HG03095 (cell line): ENCODE measurements around the gene OR4M1.
"Not testable (repeated sequence)": the region's sequence is repeated elsewhere in the genome, so short reads cannot be mapped to it uniquely, and the experiment has no call there.

ENCODE experiments used
- ATAC-seq: cut with Tn5 transposase; IDR thresholded peaks from one replicate; pipeline ENCODE4 v1.9.1; 2021; ENCODE audit warnings: moderate library complexity; ENCODE audit not compliant: unreplicated experiment

Gene OR4M1, protein sequence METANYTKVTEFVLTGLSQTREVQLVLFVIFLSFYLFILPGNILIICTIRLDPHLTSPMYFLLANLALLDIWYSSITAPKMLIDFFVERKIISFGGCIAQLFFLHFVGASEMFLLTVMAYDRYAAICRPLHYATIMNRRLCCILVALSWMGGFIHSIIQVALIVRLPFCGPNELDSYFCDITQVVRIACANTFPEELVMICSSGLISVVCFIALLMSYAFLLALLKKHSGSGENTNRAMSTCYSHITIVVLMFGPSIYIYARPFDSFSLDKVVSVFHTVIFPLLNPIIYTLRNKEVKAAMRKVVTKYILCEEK

DNA sequence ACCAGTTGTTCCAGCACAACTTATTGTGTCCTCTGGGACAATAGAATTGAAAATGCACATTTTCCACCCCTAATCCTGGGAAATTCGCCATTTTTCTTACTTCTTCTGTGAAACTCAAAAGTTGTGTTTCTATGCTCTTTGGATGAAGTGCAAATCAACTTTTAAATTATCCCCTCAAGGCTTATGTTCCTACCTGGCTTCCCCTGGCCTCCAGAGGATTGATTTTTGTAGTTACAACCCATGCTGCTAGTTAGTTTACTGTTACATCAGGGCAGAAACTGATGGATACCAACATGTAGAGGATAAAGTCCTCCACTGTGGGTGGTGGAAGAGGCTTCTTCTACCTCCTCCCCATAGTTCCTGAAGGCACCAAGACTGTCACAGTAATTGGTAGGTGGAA, at the start of gene OR4M1:
TSS of gene OR4M1 (plus strand) at position 301 of the 400 bp plus-strand sequence. CDS start 6,819 bp downstream, outside the sequence.
- ATAC-seq: not testable (repeated sequence)

DNA sequence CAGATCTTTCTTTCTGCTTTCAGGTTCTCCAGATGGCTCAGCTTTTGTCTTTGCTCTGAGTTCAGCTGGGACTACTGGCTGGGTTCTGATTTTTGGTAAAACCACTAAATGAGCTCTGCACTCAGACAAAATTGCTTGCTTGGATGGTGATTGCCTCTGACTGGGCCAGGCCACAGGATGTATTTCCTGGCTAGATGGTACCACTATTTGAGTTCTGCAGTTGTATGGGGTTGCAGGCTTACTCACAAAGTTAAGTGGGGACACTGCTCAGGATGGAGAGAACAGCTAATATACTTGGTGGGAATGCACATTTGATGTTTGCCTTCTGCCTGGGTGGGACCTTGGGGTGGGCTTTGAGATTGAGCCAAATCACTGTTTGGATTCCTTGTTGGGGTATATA, 43.9 kb upstream of the OR4M1 start:
- ATAC-seq: no peak

DNA sequence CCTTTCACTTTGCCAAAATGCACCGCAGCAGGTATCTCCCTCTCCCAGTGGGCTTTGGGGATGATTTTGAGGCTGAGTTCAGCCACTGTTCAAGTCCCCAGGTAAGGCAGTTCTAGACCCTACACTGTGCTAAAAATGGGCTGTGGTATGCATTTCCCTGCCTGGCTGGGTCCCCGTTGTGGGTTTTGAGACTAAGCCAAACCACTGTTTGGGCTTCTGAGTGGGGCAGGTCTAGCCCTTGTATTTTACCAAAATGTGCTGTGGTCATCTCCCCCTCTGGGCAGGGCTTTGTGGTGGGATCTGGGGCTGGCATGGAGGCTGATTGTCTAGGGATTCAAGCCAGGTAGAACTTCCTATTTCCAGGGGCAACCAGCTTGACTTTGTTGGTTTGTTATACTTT, 43.5 kb upstream of the OR4M1 start:
- no peak for ATAC-seq

DNA sequence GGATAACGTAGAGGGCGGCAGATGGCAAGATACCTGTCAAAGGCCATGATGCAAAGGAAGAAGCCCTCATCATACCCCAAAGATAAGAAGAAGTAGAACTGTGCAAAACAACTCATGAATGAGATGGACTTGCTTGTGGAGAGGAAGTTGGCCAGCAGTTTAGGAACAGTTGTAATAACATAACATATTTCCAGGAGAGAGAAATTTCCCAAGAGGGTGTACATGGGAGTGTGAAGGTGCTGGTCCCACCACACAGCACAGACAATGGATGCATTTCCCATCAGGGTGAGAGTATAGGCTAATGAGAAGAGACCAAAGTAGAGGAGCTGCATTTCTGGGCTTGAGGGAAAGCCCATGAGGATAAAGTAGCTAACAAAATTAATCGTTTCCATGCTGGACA, 39.4 kb upstream of the OR4M1 start:
- not testable (repeated sequence) for ATAC-seq

DNA sequence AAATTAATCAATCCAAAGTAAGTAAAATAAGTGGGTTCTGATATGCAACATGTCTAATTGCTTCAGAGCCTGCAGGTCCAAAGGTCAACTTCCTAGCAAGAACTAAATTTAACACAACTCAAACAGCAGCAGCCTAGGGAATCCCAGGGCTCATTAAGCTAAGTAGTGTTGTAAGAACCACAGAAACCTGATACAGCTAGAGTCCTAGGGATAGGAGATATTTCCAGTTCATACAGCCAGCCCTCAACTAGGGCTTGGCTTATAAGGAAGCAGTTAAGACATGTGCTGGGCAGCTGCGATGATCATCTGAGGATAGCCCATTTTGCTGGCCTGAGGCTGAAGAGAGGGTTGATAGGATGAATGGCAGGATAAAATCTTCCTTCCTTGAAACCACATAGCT, 30.0 kb upstream of the OR4M1 start, which contains the start of gene OR4Q3:
TSS of gene OR4Q3 (plus strand) at position 316 of the 400 bp plus-strand sequence.
- no peak for ATAC-seq

DNA sequence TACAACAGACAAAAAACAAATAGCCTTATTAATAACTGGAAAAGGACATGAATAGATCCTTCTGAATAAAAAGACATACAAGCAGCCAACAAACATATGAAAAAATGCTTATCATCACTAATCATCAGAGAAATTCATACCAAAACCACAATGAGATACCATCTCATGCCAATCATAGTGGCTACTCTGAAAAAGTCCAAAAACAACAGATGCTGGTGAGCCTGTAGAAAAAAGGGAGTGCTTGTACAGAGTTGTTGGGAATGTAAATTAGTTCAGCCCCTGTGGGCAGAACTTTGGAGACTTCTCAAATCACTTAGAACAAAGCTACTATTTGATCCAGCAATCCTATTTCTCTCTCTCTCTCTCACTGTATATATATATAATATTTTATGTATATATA, 21.0 kb upstream of the OR4M1 start:
- not testable (repeated sequence) for ATAC-seq

DNA sequence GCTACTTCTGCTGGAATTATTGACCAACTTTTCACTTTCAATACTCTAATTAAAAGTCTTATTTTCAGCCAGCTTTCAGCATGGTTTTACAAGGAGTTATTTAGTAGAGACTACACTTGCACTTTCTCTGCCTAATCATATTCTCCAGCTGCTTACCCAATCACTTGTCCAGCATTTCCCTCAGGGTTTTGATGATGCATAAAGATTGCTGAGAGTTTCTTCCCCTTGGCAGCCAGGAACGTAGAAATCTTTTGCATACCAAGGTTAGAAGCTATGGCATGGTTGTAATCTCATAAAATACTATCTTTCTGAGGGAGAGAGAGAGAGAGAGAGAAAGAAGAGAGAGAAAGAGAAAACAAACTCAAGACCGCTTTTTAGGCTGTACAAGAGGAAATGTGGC, 19.1 kb upstream of the OR4M1 start:
- ATAC-seq: no peak

DNA sequence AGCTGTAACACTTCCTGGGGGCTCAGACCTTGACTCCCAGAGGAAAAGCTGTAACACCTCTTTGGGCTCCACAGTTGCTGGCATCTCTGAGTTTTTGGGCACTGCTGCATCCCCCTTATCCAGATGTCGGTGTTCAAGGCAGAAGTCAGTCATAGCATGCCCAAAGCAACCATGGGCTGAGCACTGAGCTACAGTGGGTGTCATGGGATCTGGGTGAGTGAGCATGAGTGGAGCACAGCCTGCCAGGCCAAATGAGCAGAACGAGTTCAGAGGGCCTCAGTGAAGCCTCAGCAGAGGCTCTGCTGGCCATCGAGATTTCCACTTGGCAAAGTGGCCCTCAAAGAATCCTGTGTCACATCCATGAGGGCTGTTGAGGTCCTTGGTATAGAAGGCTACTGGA, 1.8 kb upstream of the OR4M1 start:
- ATAC-seq: not testable (repeated sequence)

DNA sequence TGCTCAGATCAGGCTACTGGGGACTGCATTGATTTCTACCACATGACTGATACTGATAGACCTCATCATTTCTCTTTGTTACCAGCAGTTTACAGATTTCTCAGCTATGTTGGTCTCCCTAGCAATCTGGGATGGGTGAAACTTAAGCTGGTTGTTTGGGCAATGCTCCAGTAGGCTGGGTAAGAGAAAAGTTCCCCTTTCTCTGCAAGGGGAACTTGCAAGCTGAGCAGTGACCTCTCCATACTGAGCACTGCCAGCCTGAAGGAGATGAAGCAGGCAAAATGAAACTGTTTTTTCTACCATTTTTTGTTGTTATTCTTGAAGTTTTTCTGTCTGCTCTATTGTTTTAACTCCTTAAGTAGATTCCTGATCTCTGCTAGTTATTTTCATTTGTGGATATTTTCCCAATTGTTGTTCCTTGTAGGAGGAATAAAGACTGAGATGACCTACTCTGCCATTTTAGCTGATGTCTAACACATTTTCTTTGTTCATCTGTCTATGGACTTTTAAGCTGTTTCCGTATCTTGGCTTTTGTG, 1.3 kb upstream of the OR4M1 start:
- ATAC-seq: no peak

DNA sequence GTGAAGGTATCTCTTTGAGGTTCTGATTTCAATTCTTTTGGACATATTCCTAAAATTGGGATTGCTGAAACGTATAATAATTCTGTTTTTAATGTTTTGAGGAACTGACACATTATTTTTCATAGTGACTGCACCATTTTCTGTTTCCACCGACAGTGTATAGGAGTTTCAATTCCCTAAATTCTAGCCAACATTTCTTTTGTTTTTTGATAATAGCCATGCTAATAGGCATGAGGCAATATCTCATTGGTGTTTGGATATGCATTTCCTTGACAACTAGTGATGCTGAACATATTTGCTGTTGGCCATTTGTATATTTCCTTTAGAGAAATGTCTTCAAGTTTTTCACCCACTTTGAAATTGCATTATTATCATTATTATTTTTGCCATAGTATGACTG, 850 bp upstream of the OR4M1 start:
- not testable (repeated sequence) for ATAC-seq

DNA sequence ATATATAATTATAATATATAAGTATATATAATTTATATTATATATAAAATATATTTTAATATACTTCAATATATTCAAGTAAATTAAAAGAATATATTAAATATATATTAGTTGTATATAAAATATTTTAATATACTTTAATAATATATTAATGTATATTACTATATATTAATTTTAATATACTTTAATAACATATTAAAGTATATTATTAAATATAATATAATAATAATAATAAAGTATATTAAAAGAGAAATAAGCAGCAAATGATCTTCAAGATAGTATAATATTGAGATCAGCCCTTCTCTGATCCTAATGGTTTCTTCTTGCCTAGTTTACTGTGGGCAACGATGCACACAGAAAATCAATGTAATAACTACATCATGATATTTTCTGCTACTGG, 2.3 kb downstream of the OR4M1 start:
- ATAC-seq: no peak

DNA sequence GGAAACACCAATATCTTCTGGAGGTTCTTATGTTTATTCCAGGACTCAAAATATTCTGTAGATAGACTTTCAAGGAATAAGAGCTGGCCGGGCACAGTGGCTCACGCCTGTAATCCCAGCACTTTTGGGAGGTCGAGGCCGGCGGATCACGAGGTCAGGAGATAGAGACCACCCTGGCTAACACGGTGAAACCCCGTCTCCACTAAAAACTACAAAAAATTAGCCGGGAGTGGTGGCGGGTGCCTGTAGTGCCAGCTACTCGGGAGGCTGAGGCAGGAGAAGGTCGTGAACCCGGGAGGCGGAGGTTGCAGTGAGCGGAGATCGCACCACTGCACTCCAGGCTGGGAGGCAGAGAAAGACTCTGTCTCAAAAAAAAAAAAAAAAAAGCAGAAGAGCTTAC, 12.5 kb downstream of the OR4M1 start:
- not testable (repeated sequence) for ATAC-seq

DNA sequence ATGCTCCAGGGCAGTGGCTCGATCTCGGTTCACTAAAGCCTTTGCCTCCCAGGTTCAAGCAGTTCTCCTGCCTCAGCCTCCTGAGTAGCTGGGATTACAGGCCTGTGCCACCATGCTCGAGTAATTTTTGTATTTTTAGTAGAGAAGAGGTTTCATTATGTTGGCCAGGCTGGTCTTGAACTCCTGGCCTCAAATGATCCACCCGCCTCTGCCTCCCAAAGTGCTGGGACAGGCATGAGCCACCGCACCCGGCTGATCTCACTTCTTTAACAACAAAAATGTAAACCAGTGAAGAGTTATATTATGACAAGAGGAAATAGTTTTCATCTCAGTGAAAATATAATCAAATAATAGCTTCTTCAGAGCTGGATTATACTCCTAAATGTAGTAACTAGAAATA, 14.0 kb downstream of the OR4M1 start:
- ATAC-seq: not testable (repeated sequence)

DNA sequence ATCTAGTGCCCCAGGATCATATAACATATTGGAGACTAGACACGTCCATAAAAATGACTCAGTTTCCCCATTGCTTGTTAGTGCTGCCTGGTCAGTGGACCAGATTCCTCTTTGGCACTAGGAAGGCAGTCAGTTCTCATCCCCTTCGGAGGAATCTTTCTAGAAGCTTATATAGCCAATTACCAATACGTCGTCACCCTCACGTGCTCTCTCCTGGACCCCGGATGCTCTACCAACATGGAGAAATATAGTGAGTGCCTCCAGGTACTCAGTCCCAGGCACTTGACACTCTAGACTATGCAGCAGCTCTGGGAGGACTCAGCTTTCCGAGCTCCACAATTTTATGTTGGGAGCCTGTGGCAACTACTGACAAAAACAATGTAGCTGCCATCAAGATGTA, 14.8 kb downstream of the OR4M1 start:
- ATAC-seq: not testable (repeated sequence)

DNA sequence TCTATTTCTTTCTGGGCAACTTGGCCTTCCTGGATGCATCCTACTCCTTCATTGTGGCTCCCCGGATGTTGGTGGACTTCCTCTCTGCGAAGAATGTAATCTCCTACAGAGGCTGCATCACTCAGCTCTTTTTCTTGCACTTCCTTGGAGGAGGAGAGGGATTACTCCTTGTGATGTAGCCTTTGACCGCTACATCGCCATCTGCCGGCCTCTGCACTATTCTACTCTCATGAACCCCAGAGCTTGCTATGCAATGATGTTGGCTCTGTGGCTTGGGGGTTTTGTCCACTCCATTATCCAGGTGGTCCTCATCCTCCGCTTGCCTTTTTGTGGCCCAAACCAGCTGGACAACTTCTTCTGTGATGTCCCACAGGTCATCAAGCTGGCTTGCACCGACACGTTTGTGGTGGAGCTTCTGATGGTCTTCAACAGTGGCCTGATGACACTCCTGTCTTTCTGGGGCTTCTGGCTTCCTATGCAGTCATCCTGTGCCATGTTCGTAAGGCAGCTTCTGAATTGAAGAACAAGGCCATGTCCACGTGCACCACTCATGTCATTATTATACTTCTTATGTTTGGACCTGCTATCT, 23.3 kb downstream of the OR4M1 start:
- ATAC-seq: not testable (repeated sequence)

DNA sequence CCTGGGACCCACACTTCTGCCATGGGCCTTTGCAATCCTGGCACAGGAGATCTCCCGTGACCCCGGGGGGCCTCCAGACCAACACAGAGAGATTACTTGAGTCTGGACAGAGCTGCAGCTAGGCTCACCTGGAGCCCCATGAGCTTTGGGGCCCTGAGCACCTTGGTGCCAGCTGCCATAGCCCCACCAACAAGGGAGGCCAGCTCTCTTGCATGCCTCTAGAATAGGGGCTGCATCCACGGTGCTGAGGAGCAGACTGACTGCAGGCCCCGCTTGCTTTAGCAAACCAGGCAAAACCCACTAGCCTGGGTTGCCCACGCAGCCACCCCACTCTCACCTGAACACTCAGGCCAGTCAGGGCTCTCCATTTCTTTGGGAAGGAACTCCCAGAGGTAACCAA, 26.6 kb downstream of the OR4M1 start:
- ATAC-seq: no peak

DNA sequence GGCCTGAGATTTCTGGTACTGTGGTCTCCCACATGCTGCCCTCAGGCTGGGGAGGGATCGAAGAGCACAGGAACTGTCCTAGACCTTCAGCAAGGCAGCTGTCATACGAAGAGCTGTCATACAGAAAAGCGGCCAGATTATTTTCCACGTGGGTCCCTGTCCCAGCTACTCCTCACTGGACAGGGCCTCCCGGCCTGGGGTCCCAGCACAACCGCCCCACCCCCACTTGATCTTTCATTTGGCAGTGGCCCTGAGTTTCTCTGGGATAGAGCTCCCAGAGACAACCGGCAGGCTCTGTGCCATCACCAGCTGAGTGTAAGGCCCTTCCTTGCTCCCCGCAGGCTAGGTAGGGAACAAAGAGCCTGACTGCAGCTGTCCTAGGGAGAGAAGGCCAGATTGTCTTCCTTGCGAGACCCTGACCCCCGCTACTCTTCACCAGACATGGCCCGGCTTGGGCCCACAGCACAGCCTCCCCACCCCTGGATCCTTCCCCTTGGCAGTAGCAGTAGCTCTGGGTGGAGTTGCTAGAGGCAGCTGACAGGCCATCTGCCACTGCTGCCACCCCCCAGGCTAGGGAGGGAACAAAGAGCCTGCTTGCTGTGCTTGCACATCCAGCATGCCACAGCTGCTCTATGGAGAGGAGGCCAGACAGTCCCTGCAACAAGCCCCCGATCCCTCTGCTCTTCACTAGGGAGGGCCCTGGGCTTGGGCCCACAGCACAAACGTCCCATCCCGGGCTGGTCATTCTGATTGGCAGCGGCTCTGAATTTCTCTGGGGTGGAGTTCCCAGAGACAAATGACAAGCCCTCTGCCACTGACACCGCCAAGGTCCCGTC, 27.2 kb downstream of the OR4M1 start:
- ATAC-seq: no peak

DNA sequence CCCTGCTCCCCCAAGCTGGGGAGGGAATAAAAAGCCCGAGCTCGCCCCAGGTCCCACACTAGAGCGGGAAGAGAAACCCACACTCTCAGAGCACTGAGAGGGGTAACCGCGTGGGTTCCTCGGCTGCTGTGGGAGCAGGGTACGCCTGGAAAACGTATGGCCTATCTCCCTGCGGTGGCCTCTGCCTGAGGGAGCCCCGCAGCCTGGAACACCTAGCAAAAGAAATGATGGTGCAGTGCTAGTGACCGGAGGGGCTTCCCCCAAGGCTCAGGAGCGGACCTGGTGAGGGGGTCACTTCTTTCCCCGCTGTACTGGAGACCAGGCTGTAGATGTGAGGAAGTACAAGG, 27.8 kb downstream of the OR4M1 start:
- ATAC-seq: no peak

DNA sequence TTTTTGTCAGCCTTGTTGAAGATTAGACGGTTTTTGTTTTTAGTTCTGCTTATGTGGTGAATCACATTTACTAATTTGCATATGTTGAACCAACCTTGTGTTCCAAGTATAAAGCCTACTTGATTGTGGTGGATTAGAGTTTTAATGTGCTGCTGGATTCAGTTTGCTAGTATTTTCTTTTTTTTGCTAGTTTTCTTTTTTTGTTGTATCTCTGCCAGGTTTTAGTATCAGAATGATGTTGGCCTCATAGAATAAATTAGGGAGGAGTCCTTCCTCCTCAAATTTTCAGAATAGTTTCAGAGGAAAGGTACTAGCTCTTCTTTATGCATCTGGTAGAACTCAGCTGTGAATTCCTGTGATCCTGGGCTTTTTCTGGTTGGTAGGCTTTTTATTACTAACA, 30.2 kb downstream of the OR4M1 start, which contains the start of gene OR4N2:
TSS of gene OR4N2 (plus strand) at position 301 of the 400 bp plus-strand sequence. CDS start 23,679 bp downstream, outside the sequence.
- ATAC-seq: not testable (repeated sequence)

DNA sequence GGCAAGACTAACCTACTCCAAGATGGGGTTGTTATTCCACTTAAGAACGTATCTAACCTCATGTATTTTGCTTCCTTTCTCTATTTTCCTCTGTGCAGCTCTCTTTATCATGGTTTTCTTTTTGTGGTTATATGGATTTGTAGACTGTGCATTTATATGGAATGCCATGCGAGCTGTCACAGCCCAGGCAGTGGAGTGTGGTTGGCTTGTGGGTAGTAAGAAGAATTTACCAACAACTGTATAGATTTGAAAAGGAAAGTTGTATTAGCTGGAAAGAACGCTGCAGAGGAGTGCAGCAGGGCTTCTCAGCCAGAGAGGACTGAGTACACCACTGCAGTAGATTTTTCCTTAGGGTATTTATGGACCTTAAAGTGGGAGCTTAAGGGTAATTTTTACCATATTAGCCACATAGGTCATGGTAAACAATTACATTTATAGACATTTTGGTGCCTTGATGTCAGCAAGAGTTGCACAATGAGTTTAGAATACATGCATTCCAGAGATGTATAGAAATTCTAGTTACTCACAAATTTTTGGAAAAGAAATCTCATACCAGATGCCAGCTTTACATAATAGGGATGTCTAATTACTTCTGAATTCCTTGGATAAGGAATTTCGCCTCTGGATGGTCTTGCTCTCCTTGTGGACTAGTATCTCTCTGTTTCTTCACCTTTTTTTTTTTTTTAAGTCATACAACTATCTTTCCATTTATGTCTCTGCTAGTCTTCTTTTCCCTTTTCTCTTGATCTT, 40.0 kb downstream of the OR4M1 start:
- ATAC-seq: not testable (repeated sequence)

DNA sequence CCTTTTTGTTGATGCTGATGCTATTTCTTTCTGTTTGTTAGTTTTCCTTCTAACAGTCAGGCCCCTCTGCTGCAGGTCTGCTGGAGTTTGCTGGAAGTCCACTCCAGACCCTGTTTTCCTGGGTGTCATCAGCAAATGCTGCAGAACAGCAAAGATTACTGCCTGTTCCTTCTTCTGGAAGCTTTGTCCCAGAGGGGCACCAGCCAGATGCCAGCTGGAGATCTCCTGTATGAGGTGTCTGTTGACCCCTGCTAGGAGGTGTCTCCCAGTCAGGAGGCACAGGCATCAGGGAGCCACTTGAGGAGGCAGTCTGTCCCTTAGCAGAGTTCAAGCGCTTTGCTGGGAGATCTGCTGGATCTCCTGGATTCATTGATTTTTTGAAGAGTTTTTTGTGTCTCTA, 46.6 kb downstream of the OR4M1 start:
- not testable (repeated sequence) for ATAC-seq
